ACC112 (cell line): ENCODE data around the gene SUCLA2.
A peak's percentile ranks its signal among the peaks of the same experiment; 100 is the strongest.
"Not testable (repeated sequence)": the region's sequence is repeated elsewhere in the genome, so short reads cannot be mapped to it uniquely, and the experiment has no call there.

ENCODE experiments used
- H2AFZ ChIP-seq: fragments of 200-600 bp; sonication (generic); one replicate; pipeline ENCODE4 v1.6.0; 2017; ENCODE audit warnings: antibody characterized with exemption, low read length; ENCODE audit not compliant: unreplicated experiment
- H3K27ac ChIP-seq: fragments of 200-600 bp; sonication (generic); 2 replicates; pipeline ENCODE4 v1.5.1; 2014; ENCODE audit warnings: low read depth, mild to moderate bottlenecking, antibody characterized with exemption, low read length, moderate library complexity
- H3K27me3 ChIP-seq: fragments of 200-600 bp; sonication (generic); 2 replicates; pipeline ENCODE4 v1.6.1; 2014; ENCODE audit warnings: mild to moderate bottlenecking, antibody characterized with exemption, low read length, moderate library complexity, mixed read lengths; ENCODE audit not compliant: insufficient read depth
- H3K36me3 ChIP-seq: fragments of 200-600 bp; sonication (generic); 2 replicates; pipeline ENCODE4 v1.6.1; 2016; ENCODE audit warnings: mild to moderate bottlenecking, antibody characterized with exemption, low read length, moderate library complexity, mixed read lengths; ENCODE audit not compliant: insufficient read depth
- H3K4me1 ChIP-seq: fragments of 200-600 bp; sonication (generic); one replicate; pipeline ENCODE4 v1.6.1; 2016; ENCODE audit warnings: low read length, mixed read lengths; ENCODE audit not compliant: insufficient read depth, unreplicated experiment, control insufficient read depth
- H3K4me3 ChIP-seq: fragments of 200-600 bp; sonication (generic); 2 replicates; pipeline ENCODE4 v1.5.1; 2014; ENCODE audit warnings: mild to moderate bottlenecking, low read depth, low read length
- H3K79me2 ChIP-seq: fragments of 200-600 bp; sonication (generic); one replicate; pipeline ENCODE4 v1.6.0; 2016; ENCODE audit warnings: low read length; ENCODE audit not compliant: control insufficient read depth, unreplicated experiment, insufficient read depth

Gene SUCLA2

DNA sequence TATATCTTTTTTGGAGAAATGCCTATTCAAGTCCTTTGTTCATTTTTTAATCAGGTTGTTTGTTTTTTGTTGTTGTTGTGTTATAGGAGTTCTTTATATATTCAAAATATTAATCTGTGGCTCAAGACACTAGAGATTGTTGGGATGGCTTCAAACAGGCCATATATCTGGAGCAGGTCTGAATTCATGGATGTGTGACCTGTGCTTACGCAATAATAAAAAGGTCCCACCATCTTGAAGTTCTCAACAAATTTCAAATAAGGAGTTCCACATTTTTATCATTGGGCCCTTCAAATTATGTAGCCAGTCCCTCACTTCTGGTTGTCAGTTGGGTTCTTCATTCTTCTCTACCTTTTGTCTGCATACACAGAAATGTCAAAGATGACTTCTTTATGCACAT, 18.7 kb upstream of the SUCLA2 start:
- Histone ChIP-seq H3K27ac (no peak overlapping the region), H2AFZ (no peak overlapping the region), H3K4me3 (no peak overlapping the region), H3K79me2 (no peaks in the 10 kb centered on the region), H3K4me1 (no peaks in the 10 kb centered on the region), H3K36me3 (no peaks in the 10 kb centered on the region), H3K27me3 (no peaks in the 10 kb centered on the region)

DNA sequence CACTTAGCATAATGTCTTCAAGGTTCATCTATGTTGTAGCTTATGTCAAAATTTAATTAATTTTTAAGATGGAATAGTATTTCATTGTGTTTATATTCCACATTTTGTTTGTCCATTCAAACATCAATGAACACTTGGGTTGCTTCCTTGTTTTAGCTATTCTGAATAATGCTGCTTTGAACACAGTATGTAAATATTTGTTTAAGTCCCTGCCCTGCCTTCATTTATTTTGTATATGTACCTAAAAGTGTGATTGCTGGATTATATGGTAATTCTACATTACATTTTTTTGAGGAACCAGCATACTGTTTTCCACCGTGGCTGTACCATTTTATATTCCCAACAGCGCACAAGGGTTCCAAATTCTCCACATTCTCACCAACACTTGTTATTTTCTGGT, 17.6 kb upstream of the SUCLA2 start:
- Histone ChIP-seq H3K36me3 (no peaks in the 10 kb centered on the region), H3K27me3 (no peaks in the 10 kb centered on the region), H3K4me1 (no peaks in the 10 kb centered on the region), H2AFZ (no peak overlapping the region), H3K4me3 (no peak overlapping the region), H3K27ac (no peak overlapping the region), H3K79me2 (no peaks in the 10 kb centered on the region)

DNA sequence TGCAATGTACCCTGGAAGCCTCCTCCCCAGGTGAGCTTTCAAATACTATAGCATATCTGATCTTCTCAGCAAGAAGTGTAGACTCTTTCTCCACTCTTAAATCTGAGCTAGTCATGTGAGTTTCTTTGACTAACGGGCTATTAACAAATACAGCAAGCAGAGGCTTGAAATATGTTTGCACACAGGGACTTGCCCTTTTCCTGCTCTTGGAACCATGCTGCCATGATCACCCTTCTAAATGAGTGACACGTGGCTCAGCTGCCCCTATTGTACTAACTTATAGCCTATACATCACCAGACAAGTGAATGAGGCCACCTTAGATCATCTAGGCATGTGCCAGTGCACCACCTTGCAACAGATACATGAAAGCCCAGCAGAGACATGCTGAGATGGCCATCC, 13.3 kb upstream of the SUCLA2 start:
- H3K27ac ChIP-seq: no peak overlapping the region
- H3K4me1 ChIP-seq: peaks cover 5% of the 10 kb centered on the region
- H3K4me3 ChIP-seq: no peak overlapping the region
- H3K79me2 ChIP-seq: peaks cover 2% of the 10 kb centered on the region
- H2AFZ ChIP-seq: no peak overlapping the region
- H3K27me3 ChIP-seq: no peaks in the 10 kb centered on the region
- 0 out of 2 replicates have a peak, but pooled peaks cover 4% of the 10 kb centered on the region for H3K36me3 ChIP-seq

DNA sequence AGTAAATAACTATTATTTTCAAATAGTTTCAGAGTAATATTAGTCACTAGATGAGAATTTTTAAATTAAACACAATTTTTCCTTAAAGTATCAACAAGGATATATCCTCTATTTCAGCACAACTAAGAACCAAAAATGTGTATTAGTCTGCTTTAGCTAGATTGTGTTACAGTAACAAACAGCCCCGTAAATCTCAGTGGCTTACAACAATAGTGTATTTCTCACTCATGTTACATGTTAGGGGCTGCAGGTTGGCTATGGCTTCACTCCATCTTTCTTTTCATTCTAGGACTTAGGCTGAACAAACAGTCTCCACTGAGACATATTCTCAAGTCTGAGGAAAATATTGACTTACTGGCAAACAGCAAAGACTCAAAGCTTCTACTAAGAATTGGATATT, 11.6 kb upstream of the SUCLA2 start:
- Histone ChIP-seq H3K36me3 (0 out of 2 replicates have a peak, but pooled peaks cover 4% of the 10 kb centered on the region), H3K4me3 (no peak overlapping the region), H3K27me3 (no peaks in the 10 kb centered on the region), H3K27ac (no peak overlapping the region), H3K4me1 (peaks cover 12% of the 10 kb centered on the region), H3K79me2 (peaks cover 2% of the 10 kb centered on the region), H2AFZ (no peak overlapping the region)

DNA sequence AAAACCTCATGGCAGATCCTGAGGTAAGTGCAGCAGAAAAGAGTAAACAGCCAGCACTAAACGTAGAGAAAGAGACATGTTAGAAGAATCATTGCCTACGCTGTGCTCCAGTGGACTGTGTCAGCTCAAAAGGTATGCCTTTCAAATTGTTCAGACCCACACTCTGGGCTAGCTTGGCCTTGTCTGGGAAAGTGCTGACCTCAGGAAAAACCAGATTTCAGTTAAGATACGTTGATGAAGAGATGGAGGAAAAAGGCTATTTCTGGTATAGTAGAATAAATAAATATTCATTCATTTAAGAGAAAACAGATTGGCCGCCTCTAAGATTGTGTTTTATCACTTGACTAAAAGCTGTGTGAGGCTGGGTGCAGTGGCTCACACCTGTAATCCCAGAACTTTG, 9.6 kb upstream of the SUCLA2 start:
- no peak overlapping the region for H3K4me3 ChIP-seq
- no peak overlapping the region for H2AFZ ChIP-seq
- peaks cover 12% of the 10 kb centered on the region for H3K4me1 ChIP-seq
- H3K27me3 ChIP-seq: no peaks in the 10 kb centered on the region
- H3K27ac ChIP-seq: no peak overlapping the region
- 0 out of 2 replicates have a peak, but pooled peaks cover 4% of the 10 kb centered on the region for H3K36me3 ChIP-seq
- H3K79me2 ChIP-seq: peaks cover 2% of the 10 kb centered on the region

DNA sequence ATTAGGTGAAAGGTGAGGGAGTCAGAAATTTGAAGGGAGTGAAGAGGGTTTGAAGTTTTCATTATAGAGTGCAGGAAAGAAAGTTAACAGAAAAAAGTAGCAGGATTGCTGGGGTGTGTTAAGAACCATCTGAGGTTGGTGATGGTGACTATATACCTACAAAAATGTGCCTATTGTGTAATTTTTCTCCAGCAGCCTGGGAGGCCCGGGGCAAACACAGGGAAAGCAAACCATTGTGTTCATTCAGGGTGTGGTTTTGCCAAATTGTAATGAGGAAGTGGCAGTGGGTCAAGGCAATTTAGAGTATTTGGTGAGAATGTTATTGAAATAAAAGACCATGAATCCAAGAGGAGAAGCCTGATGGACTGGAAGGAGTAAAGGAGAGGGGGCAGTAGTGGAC, 8.2 kb upstream of the SUCLA2 start:
- Histone ChIP-seq H2AFZ (no peak overlapping the region), H3K27ac (peak overlapping the region; percentile 30; the same call in 1 of the 2 replicates), H3K27me3 (no peaks in the 10 kb centered on the region), H3K4me1 (peaks cover 12% of the 10 kb centered on the region), H3K4me3 (no peak overlapping the region), H3K36me3 (0 out of 2 replicates have a peak, but pooled peaks cover 4% of the 10 kb centered on the region), H3K79me2 (peaks cover 2% of the 10 kb centered on the region)

DNA sequence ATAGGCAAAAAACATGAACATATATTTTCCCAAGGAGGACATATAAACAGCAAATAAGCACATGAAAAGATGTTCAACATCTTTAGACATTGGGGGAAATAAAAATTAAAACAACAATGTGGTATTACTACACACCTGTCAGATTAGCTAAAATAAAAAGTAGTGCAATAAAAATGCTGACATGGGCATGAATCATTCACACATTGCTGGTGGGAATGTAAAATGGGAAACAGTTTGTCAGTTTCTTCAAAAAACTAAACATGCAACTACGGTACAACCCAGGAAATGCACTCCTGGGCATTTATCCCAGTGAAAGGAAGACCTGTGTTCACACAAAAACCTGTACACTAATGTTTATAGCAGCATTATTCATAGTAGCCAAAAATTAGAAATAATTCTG, 5.3 kb upstream of the SUCLA2 start:
- H3K4me3 ChIP-seq: no peak overlapping the region
- peaks cover 12% of the 10 kb centered on the region for H3K4me1 ChIP-seq
- H3K36me3 ChIP-seq: no peaks in the 10 kb centered on the region
- H3K27ac ChIP-seq: no peak overlapping the region
- H3K79me2 ChIP-seq: no peaks in the 10 kb centered on the region
- H2AFZ ChIP-seq: no peak overlapping the region
- no peaks in the 10 kb centered on the region for H3K27me3 ChIP-seq

DNA sequence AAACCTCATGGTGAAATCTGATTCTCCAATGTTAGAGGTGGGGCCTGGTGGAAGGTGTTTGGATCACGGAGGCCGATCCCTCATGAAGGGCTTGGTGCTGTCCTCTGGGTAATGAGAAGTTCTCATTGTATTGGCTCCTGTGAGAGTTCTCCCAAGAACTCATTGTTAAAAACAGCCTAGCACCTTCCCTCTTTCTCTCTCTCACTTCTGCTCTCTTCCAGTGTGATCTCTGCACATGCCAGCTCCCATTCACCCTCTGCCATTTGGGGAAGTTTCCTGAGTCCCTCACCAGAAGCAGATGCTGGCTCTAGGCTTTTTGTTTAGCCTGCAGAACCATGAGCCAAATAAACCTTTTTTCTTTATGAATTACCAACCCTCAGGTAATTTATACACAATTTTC, 3.1 kb upstream of the SUCLA2 start:
- Histone ChIP-seq H3K4me1 (peaks cover 7% of the 10 kb centered on the region), H3K27me3 (no peaks in the 10 kb centered on the region), H2AFZ (no peak overlapping the region), H3K36me3 (no peaks in the 10 kb centered on the region), H3K79me2 (peaks cover 17% of the 10 kb centered on the region), H3K4me3 (no peak overlapping the region), H3K27ac (no peak overlapping the region)

DNA sequence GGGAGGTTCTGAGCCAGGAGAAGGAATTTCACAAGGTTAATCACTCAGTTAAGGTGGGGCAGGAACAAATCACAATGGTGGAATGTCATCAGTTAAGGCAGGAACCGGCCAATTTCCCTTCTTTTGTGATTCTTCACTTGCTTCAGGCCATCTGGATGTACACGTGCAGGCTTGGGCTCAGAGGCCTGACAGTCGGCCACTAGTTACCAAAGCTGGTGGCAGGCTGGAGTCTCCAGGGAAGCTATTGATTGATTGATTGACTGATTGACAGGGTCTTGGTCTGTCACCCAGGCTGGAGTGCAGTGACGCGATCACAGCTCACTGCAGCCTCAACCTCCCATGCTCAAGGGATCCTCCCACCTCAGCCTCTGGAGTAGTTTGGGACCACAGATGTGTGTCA, 926 bp upstream of the SUCLA2 start:
- not testable (repeated sequence) for H2AFZ ChIP-seq, H3K36me3 ChIP-seq, H3K27me3 ChIP-seq, H3K27ac ChIP-seq, H3K4me1 ChIP-seq
- Histone ChIP-seq H3K79me2 (peaks cover 36% of the 10 kb centered on the region), H3K4me3 (peak overlapping the region; percentile 92)

DNA sequence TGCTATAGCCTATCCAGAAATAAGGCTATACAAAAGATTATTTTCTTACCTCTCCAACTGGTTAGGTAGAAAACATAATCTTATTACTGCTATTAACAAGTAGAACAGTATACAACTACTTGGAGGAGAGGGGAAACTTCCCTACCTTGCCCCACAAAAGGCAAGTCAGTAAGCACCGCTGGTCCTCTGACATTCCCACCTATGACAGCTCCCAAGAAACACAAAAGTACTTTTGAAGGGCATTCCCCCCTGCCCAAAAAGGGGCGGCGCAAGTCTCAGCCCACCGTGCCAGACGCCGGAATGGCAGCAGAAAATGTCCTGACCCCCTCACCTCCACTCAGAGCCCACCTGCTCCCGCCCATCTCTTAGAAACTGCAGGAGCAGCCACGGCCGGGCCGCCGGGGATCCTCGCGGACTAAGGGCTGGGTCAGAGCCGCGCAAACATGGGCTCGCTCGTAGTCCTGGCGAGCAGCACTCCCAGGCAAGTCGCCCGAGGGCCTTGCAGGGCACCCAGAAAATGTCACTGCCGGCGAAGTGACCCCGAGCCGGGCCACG, 437 bp downstream of the SUCLA2 start:
- no peak overlapping the region; the same call in 1 of the 2 replicates for H3K27ac ChIP-seq
- H2AFZ ChIP-seq: peak overlapping the region; percentile 97
- peaks cover 42% of the 10 kb centered on the region for H3K79me2 ChIP-seq

DNA sequence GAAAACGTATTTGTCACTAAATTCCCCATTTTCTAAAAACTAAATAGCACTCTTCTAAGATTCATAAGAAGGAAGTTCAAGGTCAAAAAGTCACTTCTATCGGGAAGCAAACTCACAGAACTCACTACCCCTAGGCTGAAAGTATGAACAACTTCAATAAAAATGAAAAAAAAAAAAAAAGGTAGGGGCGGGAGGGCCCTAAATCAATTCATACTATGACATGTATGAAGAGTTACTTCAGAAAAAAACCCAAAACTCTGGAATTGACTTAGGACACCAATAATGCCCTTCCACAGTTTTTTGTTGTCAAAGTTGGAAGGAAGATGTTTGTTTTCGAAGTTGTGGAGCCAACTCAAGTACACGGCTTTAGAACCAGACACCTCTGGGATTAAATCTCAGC, 1.1 kb downstream of the SUCLA2 start:
- peaks cover 42% of the 10 kb centered on the region for H3K79me2 ChIP-seq
- H2AFZ ChIP-seq: no peak overlapping the region
- peak overlapping the region; percentile 92 for H3K4me3 ChIP-seq
- H3K27ac ChIP-seq: no peak overlapping the region
- H3K36me3 ChIP-seq: no peaks in the 10 kb centered on the region
- peaks cover 3% of the 10 kb centered on the region for H3K4me1 ChIP-seq
- H3K27me3 ChIP-seq: no peaks in the 10 kb centered on the region

More for the DNA sequence above, 437 bp downstream of the SUCLA2 start:
- Histone ChIP-seq H3K4me1 (peaks cover 3% of the 10 kb centered on the region), H3K36me3 (no peaks in the 10 kb centered on the region), H3K4me3 (peak overlapping the region; percentile 92), H3K27me3 (no peaks in the 10 kb centered on the region)
